Suppressor macrophage treated with lipopolysaccharide for 1 hour (primary cell): ENCODE measurements around the gene HTR6.
"Not testable (repeated sequence)": the region's sequence is repeated elsewhere in the genome, so short reads cannot be mapped to it uniquely, and the experiment has no call there.

Experiments used
- DNase-seq, 3 donors: peaks; one replicate each; pipeline ENCODE4 v3.0.0-alpha.2; 2020 to 2022

Gene HTR6

GRCh38 chr1:19664453-19665185 is at the start of gene HTR6:
Gene HTR6 (plus strand): TSS chr1:19664875. CDS start chr1:19665754, 879 bp downstream.
- DNase-seq = peak in 1 of 3 donors; percentile 39

GRCh38 chr1:19615438-19615837 is 49.2 kb upstream of the HTR6 start:
- no peak for DNase-seq

DNA sequence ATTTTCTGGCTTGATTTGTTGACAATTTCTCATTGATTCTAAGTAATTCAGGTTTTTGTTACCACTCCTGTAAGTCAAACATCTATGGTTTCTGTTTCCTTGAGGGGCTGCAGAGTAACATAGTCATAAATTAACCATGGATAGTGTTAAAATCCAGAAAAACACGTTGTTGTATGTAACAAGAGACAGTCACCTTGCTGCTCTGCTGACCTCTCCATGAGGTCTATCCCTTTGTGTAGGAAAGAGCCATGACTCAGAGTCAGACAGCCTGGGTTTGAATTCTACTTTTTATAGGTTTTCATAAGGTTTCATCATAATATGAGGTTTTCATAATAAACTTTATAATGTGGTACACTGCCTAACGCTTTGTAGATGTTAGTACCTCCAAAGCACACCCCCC is 48.2 kb upstream of the HTR6 start:
- no peak for DNase-seq

DNA sequence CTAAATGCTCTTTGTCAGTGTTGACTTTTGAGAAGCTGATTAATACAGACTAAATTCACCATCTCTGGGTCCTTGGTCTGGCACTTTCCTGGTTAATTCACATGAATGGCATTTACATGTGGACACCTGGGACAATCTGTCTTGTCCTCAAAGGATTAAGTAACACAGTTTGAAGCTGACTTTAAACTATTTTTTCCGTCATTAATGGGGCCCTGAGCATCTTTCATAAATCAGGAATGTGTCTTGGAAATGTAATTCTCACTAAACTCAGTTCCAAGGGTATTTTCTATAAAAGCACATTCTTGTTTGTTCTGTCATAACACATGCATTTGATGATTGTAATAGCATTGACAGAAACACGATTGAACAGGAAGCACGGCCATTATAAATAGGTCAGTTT is 47.3 kb upstream of the HTR6 start:
- DNase-seq = no peak

DNA sequence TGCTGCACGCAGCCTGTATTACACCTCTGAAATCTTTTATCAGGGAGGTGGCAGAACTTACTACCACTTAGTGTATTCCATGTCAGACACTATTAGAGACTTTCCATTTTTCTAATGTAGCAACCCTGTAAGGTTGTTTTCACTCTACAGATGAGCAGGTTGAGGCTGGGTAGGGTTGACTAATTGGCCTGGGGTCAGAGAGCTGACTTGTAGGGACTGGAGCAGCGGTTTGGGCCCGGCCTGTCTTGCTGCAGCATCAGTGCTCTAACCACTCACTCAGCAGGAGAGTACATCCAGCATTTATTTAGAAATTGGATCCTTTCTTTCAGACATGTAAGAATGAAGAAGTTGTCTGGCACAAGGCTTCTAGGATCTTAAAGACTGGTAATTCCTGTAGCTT is 46.2 kb upstream of the HTR6 start:
- no peak for DNase-seq

DNA sequence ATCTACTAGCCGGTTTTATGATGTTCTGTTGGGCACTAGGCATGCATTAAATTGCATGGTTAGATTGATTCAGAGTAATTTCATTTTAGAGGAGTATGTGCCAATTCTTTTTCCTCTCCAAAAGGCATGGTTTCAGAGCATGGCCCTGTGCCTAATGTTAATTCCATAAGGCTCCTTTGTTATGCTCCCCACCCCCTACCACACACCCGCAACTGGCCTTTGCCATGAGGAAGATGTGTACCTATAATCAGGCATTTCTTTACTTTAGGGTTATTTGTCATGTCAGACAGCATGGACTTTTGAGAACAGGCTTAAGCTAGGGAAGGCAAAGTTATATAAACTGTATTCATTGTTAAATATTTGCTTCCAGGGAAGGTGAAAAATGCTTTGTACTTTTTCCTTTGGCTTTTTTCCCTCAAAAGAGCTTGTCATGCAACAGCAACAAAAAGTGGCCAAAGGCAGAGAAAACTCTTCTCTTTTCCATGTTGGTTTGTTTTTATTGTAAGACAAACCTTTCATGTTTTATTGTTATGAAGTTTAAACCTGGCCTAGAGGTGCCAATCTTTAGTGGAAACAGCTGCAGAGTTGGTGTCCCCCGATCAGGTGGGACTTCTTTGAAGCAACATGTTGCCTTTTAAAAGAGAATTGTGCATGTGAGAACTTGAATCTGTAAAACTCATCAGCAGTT is 44.8 kb upstream of the HTR6 start:
- no peak for DNase-seq

DNA sequence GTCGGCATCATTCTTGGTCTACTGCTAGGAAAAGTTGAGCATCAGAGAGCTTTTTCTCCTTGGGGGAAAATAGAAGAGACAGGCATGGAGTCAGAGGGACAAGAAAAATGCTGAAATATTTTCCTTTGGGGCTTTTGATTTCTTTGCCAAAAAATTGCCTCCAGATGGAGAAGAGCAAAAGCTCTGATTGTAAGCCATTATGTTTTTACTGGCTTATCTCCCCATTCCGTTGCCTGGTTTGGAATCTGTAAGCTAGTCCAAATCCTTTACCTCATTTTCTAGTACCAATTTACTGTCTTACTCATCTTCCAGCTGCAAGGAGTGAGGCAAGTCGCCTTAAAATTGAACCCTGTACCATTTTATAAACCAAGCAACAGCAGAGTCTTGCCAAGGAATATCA is 43.9 kb upstream of the HTR6 start:
- no peak for DNase-seq

GRCh38 chr1:19621274-19621950 is 43.3 kb upstream of the HTR6 start:
- DNase-seq = no peak

- DNase-seq = no peak
Measured at GRCh38 chr1:19622204-19622603, 42.5 kb upstream of the HTR6 start.

GRCh38 chr1:19623523-19623922 is 41.2 kb upstream of the HTR6 start:
- DNase-seq = no peak

DNA sequence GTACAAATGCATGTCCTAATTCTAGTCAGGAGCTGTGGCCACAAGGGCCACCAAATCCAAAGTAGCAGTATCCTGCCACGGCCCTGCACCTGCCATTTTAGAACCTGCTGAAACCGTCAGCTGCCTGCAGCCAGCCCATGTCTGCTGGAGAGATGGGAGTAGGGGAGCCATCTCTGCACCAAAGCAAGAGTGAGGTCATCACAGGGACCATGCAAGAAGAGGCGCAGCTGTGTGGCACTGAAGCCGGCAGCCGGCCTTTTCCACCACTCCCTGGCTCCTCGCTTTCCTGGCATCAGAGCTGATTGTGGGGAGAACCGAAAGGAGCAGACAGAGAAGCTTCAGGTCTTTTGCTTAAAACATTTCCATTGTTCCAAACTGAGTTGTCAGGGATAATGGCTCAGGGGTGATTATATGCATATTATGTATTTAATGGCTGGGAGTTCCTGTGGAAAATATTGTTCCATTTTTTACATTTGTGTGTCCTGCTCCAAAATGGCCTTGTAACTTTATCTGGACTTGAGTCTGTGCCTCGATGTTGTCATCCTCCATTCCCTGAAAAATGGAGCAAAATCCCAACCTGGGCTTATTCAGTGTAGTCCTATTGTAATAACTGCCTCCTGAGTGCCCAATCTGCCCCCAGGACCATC is 39.3 kb upstream of the HTR6 start:
- DNase-seq = no peak

DNA sequence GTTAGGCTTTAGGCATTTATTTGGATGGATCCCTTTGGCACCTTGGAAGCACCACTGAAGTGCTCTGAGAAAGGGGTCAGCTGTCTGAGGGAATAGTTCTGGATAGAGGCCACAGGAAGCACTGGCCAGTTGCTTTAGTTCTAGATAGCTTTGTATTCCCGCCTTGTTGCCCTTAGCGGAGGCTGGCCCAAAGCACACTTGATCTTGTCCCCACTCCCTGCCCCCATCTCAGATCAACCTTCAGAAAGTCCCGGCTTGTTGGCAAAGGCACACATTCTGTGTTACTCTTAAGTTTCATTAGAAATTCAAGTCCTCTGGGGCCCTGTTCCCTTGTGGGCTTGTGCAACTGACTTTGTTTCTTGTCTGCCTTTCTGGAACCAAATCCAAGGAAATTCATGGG is 35.8 kb upstream of the HTR6 start:
- DNase-seq = no peak

DNA sequence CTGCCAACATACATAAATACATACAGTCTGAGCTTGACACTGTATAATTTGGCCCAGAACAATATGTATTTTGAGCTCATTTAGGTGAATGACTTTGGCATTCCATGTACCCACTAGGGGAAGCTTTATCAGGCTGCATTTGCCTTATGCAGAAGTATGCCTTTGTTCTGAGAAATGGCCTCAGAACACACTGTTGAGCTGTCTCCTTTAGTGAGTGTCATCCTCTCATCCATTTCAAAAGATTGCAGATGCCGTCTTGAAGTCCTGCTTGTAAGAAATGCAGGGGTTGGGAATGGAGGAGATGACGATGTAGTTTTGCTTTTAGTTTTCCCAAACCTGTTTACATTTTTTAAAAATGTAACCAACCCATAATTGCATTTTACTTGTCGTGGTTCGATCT is 35.3 kb upstream of the HTR6 start:
- DNase-seq = no peak

- not testable (repeated sequence) for DNase-seq
Measured at GRCh38 chr1:19630192-19630591, 34.5 kb upstream of the HTR6 start.

GRCh38 chr1:19630720-19631395 is 33.8 kb upstream of the HTR6 start:
- DNase-seq = no peak

- DNase-seq = no peak
Measured at GRCh38 chr1:19632211-19632610, 32.5 kb upstream of the HTR6 start.

DNA sequence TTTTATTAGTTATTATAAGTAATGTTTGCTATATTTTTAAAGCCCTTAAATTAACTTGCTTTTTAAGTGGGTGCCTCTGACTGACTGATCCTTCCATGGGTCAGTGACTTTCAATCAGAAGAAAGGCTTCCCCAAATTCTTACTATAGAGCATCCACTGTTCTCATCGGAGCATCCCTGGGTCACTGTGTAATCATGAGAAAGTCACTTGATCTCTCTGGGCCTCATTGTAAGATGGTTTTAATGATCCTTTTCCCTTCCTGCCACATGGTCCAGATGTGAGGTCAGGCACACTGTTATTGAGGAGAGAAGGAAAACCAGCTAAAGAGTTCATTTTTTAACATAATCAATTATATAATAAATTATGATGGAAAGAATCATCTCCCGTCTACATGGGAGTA is 31.6 kb upstream of the HTR6 start:
- no peak for DNase-seq

DNA sequence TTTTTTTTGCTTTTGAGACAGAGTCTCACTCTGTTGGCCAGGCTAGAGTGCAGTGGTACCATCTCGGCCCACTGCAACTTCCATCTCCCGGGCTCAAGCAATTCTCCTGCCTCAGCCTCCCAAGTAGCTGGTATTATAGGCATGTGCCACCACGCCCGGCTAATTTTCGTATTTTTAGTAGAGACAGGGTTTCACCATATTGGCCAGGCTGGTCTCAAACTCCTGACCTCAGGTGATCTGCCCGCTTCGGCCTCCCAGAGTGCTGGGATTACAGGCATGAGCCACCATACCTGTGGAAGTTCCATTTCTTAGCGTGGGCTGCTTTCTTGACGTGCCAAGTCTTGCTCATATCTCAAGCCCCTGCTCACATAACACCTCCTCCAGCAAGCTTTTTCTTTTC is 29.6 kb upstream of the HTR6 start:
- DNase-seq = not testable (repeated sequence)

DNA sequence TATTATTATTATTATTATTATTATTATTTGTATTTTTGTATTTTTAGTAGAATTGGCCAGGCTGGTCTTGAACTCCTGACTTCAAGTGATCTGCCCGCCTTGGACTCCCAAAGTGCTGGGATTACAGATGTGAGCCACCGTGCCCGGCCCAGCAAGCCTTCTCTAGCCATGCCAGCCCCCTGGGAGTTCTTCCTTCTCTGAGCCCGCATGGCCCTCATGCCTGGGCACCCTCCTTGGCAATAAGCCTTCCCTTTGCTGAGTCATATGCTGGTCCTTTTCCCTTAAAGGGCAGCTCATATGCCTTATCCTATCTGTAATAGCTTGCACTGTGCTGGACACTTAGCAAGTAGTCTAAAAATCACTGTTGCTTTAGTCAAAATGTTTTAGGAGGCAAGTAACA is 29.0 kb upstream of the HTR6 start:
- DNase-seq = no peak

GRCh38 chr1:19636065-19636464 is 28.6 kb upstream of the HTR6 start:
- no peak for DNase-seq

GRCh38 chr1:19636749-19637148 is 27.9 kb upstream of the HTR6 start:
- not testable (repeated sequence) for DNase-seq

DNA sequence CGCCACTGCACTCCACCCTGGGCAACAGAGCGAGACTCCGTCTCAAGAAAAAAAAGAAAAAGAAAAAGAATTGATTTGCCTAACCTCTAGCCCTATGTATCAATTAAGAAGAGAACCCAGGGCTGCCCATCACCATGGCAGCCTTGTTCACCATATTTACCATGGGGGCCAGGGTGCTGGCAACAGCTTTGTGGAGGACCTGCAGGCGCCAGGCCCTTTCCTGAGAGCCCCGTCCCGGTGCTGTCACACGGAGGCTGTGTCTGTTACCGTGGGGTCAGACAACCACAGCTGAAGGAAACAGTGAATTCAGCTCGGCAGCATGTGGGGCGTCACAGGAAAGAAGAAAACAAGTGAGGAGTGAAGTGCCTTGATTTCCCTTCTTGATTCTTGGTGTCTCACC is 27.1 kb upstream of the HTR6 start:
- no peak for DNase-seq

DNA sequence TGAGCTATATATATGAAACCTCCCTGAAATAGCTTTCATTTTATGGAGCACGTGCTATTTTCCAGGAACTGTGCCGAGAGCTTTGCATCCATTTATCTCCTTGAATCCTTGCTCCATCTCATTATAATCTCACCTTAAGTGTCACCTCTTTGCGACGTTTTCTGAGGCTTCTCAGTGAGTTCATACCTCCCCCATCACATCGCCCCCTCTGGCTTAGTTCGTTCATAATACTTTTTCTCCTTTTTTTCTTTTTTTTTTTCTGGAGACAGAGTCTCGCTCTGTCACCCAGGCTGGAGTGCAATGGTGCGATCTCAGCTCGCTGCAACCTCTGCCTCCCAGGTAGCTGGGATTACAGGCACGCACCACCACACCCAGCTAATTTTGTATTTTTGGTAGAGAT is 25.4 kb upstream of the HTR6 start:
- DNase-seq = not testable (repeated sequence)
